Osteocyte (in vitro differentiated cells): ENCODE data around the gene PLEKHA6. TPM values are rescaled to one million over a fixed set of nuclear protein-coding genes. Genes with fewer than 3 reads are reported as not detected.

Source experiments
- DNase-seq: peaks from one replicate; pipeline ENCODE4 v3.0.0; 2021; ENCODE audit warnings: mixed read lengths; ENCODE audit not compliant: unreplicated experiment; ENCODE audit errors: extremely low spot score
- H3K27ac Mint-ChIP-seq: one replicate; pipeline ENCODE4 v1.8.0; 2021; ENCODE audit warnings: mild to moderate bottlenecking, mixed read lengths; ENCODE audit not compliant: unreplicated experiment
- H3K27me3 Mint-ChIP-seq: one replicate; pipeline ENCODE4 v1.8.0; 2021; ENCODE audit warnings: mixed read lengths; ENCODE audit not compliant: unreplicated experiment
- H3K36me3 Mint-ChIP-seq: one replicate; pipeline ENCODE4 v1.8.0; 2021; ENCODE audit warnings: mixed read lengths; ENCODE audit not compliant: unreplicated experiment
- H3K4me1 Mint-ChIP-seq: one replicate; pipeline ENCODE4 v1.8.0; 2021; ENCODE audit warnings: mixed read lengths; ENCODE audit not compliant: unreplicated experiment
- H3K4me3 Mint-ChIP-seq: one replicate; pipeline ENCODE4 v1.8.0; 2021; ENCODE audit warnings: mild to moderate bottlenecking, moderate library complexity, mixed read lengths; ENCODE audit not compliant: unreplicated experiment
- H3K9me3 Mint-ChIP-seq: one replicate; pipeline ENCODE4 v1.8.0; 2021; ENCODE audit warnings: mixed read lengths; ENCODE audit not compliant: unreplicated experiment
- CTCF ChIP-seq: fragments of 200-600 bp; sonication (generic); IDR thresholded peaks from 2 replicates; pipeline ENCODE4 v1.5.0; 2021; ENCODE audit warnings: antibody characterized with exemption, mild to moderate bottlenecking, moderate library complexity
- total RNA-seq: library from RNA; stranded (reverse); gene quantifications from 2 replicates; pipeline ENCODE4 v1.2.1, GENCODE V29; 2021

Gene PLEKHA6
- total RNA-seq, 1 donor from 2014 or later = 0.24 TPM

GRCh38 chr1:204225841-204226735 lies 133.6 kb downstream of the PLEKHA6 start:
- no peak overlapping the region for H3K4me3 Mint-ChIP-seq
- H3K27ac Mint-ChIP-seq = no peak overlapping the region
- no peak for TF ChIP-seq CTCF
- no peaks in the 10 kb centered on the region for H3K36me3 Mint-ChIP-seq
- no peak for DNase-seq
- H3K4me1 Mint-ChIP-seq = peaks cover 6% of the 10 kb centered on the region
- H3K27me3 Mint-ChIP-seq = peaks cover 9% of the 10 kb centered on the region
- no peaks in the 10 kb centered on the region for H3K9me3 Mint-ChIP-seq

GRCh38 chr1:204224655-204225054 lies 135.1 kb downstream of the PLEKHA6 start:
- H3K4me3 Mint-ChIP-seq = no peak overlapping the region
- TF ChIP-seq CTCF = no peak
- peaks cover 6% of the 10 kb centered on the region for H3K4me1 Mint-ChIP-seq
- peaks cover 14% of the 10 kb centered on the region for H3K27me3 Mint-ChIP-seq
- no peak overlapping the region for H3K27ac Mint-ChIP-seq
- DNase-seq = no peak
- no peaks in the 10 kb centered on the region for H3K9me3 Mint-ChIP-seq
- H3K36me3 Mint-ChIP-seq = no peaks in the 10 kb centered on the region

GRCh38 chr1:204223129-204223860 lies 136.4 kb downstream of the PLEKHA6 start:
- Mint-ChIP-seq H3K9me3 (no peaks in the 10 kb centered on the region), H3K36me3 (no peaks in the 10 kb centered on the region), H3K27me3 (peaks cover 16% of the 10 kb centered on the region), H3K4me1 (peaks cover 6% of the 10 kb centered on the region), H3K27ac (no peak overlapping the region), H3K4me3 (no peak overlapping the region)
- no peak for TF ChIP-seq CTCF
- no peak for DNase-seq

- no peak for TF ChIP-seq CTCF
- no peak for DNase-seq
- Mint-ChIP-seq H3K4me3 (no peak overlapping the region), H3K27me3 (peaks cover 22% of the 10 kb centered on the region), H3K4me1 (peaks cover 6% of the 10 kb centered on the region), H3K36me3 (no peaks in the 10 kb centered on the region), H3K27ac (no peak overlapping the region), H3K9me3 (no peaks in the 10 kb centered on the region)
Measured at GRCh38 chr1:204222764-204223055, 137.0 kb downstream of the PLEKHA6 start.
